GM19099 (cell line): ENCODE data around the gene KRTAP9-1.
"Not testable (repeated sequence)": the region's sequence is repeated elsewhere in the genome, so short reads cannot be mapped to it uniquely, and the experiment has no call there.

Experiments
- POLR2A ChIP-seq: IDR thresholded peaks from 3 replicates; pipeline ENCODE4 v1.6.1; 2011; ENCODE audit warnings: low read depth; ENCODE audit not compliant: insufficient read length; ENCODE audit errors: extremely low read depth

Gene KRTAP9-1

DNA sequence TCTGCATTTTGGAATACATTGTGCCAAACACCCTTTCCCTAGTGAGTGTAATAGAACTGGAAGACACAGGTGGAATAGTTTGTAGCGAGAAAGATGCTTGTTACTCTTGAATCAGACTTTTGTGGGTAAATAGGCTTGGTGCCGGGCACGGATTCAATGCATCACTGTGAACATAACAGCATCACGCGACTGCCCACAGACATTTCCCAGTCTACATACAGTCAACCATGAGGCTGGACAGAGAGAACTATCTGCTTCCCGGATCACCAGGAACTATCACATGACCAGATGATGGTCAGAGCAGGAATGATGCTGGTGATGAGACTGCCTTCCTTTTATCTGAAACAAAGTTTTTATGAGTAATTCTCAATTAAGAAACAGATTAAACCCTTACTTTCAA, 36.4 kb downstream of the KRTAP9-1 start:
- TF ChIP-seq POLR2A = no peak

DNA sequence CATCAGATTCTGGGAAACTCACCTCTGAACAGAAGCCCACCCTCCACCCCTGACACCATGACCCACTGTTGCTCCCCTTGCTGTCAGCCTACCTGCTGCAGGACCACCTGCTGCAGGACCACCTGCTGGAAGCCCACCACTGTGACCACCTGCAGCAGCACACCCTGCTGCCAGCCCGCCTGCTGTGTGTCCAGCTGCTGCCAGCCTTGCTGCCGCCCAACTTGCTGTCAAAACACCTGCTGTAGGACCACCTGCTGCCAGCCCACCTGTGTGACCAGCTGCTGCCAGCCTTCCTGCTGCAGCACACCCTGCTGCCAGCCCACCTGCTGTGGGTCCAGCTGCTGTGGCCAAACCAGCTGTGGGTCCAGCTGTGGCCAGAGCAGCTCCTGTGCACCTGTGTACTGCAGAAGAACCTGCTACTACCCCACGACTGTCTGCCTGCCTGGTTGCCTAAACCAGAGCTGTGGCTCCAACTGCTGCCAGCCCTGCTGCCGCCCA, 37.0 kb downstream of the KRTAP9-1 start, which contains the start of gene KRTAP9-2:
KRTAP9-2 (plus strand) TSS at position 51 of the 498 bp plus-strand sequence; CDS start at position 58, 7 bp downstream.
- not testable (repeated sequence) for TF ChIP-seq POLR2A

DNA sequence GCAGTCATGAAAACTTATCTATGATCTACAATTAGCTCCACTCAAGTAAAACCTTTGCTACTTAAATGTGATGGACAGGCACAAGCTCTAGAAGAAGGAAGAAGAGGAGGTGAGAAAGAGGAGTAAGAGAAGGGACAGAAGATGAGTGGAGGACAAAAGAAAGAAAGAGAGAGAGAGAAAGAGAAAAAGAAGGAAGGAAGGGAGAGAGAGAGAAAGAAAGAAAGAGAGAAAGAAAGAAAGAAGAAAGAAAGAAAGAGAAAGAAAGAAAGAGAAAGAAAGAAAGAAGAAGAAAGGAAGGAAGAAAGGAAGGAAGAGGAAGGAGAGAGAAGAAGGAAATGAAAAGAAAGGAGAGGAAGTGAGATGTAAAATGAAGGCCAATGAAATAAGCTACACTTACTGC, 40.4 kb downstream of the KRTAP9-1 start:
- TF ChIP-seq POLR2A = no peak

GRCh38 chr17:41231731-41232130, 42.0 kb downstream of the KRTAP9-1 start:
- no peak for TF ChIP-seq POLR2A

DNA sequence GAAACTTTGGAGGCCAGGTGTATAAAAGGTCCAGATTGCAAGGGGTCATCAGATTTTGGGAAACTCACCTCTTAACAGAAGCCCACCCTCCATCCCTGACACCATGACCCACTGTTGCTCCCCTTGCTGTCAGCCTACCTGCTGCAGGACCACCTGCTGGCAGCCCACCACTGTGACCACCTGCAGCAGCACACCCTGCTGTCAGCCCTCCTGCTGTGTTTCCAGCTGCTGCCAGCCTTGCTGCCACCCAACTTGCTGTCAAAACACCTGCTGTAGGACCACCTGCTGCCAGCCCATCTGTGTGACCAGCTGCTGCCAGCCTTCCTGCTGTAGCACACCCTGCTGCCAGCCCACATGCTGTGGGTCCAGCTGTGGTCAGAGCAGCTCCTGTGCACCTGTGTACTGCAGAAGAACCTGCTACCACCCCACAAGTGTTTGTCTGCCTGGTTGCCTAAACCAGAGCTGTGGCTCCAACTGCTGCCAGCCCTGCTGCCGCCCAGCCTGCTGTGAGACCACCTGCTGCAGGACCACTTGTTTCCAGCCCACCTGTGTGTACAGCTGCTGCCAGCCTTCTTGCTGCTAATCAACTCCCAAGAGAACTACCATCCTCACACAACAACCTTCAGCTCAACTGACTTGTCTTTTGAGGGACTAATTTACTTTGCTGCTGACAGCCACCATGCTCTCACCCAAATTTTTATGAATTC, 42.9 kb downstream of the KRTAP9-1 start, which contains the start of gene KRTAP9-3:
KRTAP9-3 (plus strand) TSS at position 51 of the 707 bp plus-strand sequence; CDS start at position 104, 53 bp downstream.
- not testable (repeated sequence) for TF ChIP-seq POLR2A

- TF ChIP-seq POLR2A = not testable (repeated sequence)
Measured at GRCh38 chr17:41237949-41238437, 48.3 kb downstream of the KRTAP9-1 start, which contains the start of gene KRTAP9-8. Gene KRTAP9-8 (plus strand): TSS chr17:41237999. CDS start chr17:41238052, 53 bp downstream.
